HepG2 (cell line): ENCODE data around the gene ANLN. TPM values are rescaled to one million over a fixed set of nuclear protein-coding genes. Genes with fewer than 3 reads are reported as not detected.

Source experiments
- DPF2 ChIP-seq: sonication (generic); formaldehyde crosslinking; IDR thresholded peaks from 2 replicates; pipeline ENCODE4 v1.4.0; 2020; ENCODE audit warnings: mild to moderate bottlenecking, low read depth, missing genetic modification reagents, borderline replicate concordance
- GATAD1 ChIP-seq: IDR thresholded peaks from 2 replicates; pipeline ENCODE4 v1.6.1; 2016; ENCODE audit warnings: missing genetic modification reagents, missing compliant biosample characterization
- HDAC2 ChIP-seq: sonication (generic); formaldehyde crosslinking; IDR thresholded peaks from 2 replicates; pipeline ENCODE4 v1.4.0; 2020; ENCODE audit warnings: missing genetic modification reagents
- HNF1B ChIP-seq: sonication (generic); formaldehyde crosslinking; IDR thresholded peaks from 2 replicates; pipeline ENCODE4 v1.5.1; 2020; ENCODE audit warnings: mild to moderate bottlenecking, moderate library complexity, missing genetic modification reagents
- KMT2B ChIP-seq: IDR thresholded peaks from 2 replicates; pipeline ENCODE4 v1.6.1; 2016; ENCODE audit warnings: missing genetic modification reagents, missing compliant biosample characterization
- PHF8 ChIP-seq: sonication (generic); formaldehyde crosslinking; IDR thresholded peaks from 2 replicates; pipeline ENCODE4 v1.5.0; 2020; ENCODE audit warnings: missing genetic modification reagents
- RCOR2 ChIP-seq: IDR thresholded peaks from 2 replicates; pipeline ENCODE4 v1.6.1; 2016; ENCODE audit warnings: missing biosample characterization, missing genetic modification reagents
- SOX5 ChIP-seq: IDR thresholded peaks from 2 replicates; pipeline ENCODE4 v1.6.1; 2016; ENCODE audit warnings: borderline replicate concordance
- TMF1 ChIP-seq: sonication (generic); formaldehyde crosslinking; IDR thresholded peaks from 2 replicates; pipeline ENCODE4 v1.8.1; 2022; ENCODE audit warnings: low read depth, missing genetic modification reagents
- ZNF331 ChIP-seq: sonication (generic); formaldehyde crosslinking; IDR thresholded peaks from 2 replicates; pipeline ENCODE4 v1.4.0; 2020; ENCODE audit warnings: missing genetic modification reagents
- ZNF552 ChIP-seq: sonication (generic); formaldehyde crosslinking; IDR thresholded peaks from 2 replicates; pipeline ENCODE4 v1.9.0; 2022; ENCODE audit warnings: missing genetic modification reagents, mild to moderate bottlenecking, borderline replicate concordance
- ZNF580 ChIP-seq: IDR thresholded peaks from 2 replicates; pipeline ENCODE4 v1.6.1; 2016; ENCODE audit warnings: low read depth, borderline replicate concordance
- ZSCAN31 ChIP-seq: sonication (generic); formaldehyde crosslinking; IDR thresholded peaks from 2 replicates; pipeline ENCODE4 v1.5.0; 2020; ENCODE audit warnings: low read depth, mild to moderate bottlenecking, missing genetic modification reagents
- polyA plus RNA-seq, 8 experiments: library from polyadenylated mRNA; depleted of rRNA in 3 of 8; stranded (reverse) in 7 of 8; unstranded in 1 of 8; fragments of >200 nt; fragmentation: Illumina TruSeq in 4 of 8; extraction: Trizol in 4 of 8; gene quantifications; 2 replicates each; pipeline versions ENCODE4 v1.2.1 to v1.2.3, GENCODE V29; 2011 to 2016; ENCODE audit warnings: low read depth in 4 of 8, missing spikeins in 1 of 8, mixed read lengths in 1 of 8; ENCODE audit not compliant: insufficient read depth in 1 of 8
- total RNA-seq, 5 experiments: library from RNA; depleted of rRNA; stranded (reverse); fragments of >200 nt; fragmentation: Illumina TruSeq; extraction: Trizol; gene quantifications; 2 replicates each; pipeline ENCODE4 v1.2.3, GENCODE V29; 2016; ENCODE audit warnings: low read depth in 1 of 5
- TF ChIP-seq, protein P1 (sequence below): sonication (generic); formaldehyde crosslinking; conservative IDR thresholded peaks from 2 replicates; pipeline ENCODE4 v1.8.0; 2022; ENCODE audit warnings: mild to moderate bottlenecking, moderate library complexity, missing genetic modification reagents
- TF ChIP-seq, protein P2 (sequence below): IDR thresholded peaks from 2 replicates; pipeline ENCODE4 v1.6.1; 2016; ENCODE audit warnings: low read depth
- TF ChIP-seq, protein P3 (sequence below): sonication (generic); formaldehyde crosslinking; IDR thresholded peaks from 2 replicates; pipeline ENCODE4 v1.5.0; 2020; ENCODE audit warnings: mild to moderate bottlenecking, missing genetic modification reagents
- TF ChIP-seq, protein P4 (sequence below): IDR thresholded peaks from 2 replicates; pipeline ENCODE4 v1.6.1; 2016; ENCODE audit warnings: low read depth, missing genetic modification reagents, missing compliant biosample characterization

The ANLN gene
- total and polyA plus RNA-seq, 2 of the 13 experiments (the other 11 are each of a cell fraction or from before 2014, with no cell fraction given) = 20.0 to 72.0 TPM

GRCh38 chr7:36393826-36394225 is 4.2 kb downstream of the ANLN start (continued):
- TF ChIP-seq, protein P1, sequence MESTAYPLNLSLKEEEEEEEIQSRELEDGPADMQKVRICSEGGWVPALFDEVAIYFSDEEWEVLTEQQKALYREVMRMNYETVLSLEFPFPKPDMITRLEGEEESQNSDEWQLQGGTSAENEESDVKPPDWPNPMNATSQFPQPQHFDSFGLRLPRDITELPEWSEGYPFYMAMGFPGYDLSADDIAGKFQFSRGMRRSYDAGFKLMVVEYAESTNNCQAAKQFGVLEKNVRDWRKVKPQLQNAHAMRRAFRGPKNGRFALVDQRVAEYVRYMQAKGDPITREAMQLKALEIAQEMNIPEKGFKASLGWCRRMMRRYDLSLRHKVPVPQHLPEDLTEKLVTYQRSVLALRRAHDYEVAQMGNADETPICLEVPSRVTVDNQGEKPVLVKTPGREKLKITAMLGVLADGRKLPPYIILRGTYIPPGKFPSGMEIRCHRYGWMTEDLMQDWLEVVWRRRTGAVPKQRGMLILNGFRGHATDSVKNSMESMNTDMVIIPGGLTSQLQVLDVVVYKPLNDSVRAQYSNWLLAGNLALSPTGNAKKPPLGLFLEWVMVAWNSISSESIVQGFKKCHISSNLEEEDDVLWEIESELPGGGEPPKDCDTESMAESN (CRISPR knock-in tag) = 0 out of 2 replicates have a peak, but pooled peaks have one; percentile 47
- 0 out of 2 replicates have a peak, but pooled peaks have one; percentile 53 for TF ChIP-seq ZNF331 (CRISPR knock-in tag)
- TF ChIP-seq GATAD1 = no peak
- TF ChIP-seq ZNF552 (CRISPR knock-in tag) = no peak
- TF ChIP-seq, protein P2, sequence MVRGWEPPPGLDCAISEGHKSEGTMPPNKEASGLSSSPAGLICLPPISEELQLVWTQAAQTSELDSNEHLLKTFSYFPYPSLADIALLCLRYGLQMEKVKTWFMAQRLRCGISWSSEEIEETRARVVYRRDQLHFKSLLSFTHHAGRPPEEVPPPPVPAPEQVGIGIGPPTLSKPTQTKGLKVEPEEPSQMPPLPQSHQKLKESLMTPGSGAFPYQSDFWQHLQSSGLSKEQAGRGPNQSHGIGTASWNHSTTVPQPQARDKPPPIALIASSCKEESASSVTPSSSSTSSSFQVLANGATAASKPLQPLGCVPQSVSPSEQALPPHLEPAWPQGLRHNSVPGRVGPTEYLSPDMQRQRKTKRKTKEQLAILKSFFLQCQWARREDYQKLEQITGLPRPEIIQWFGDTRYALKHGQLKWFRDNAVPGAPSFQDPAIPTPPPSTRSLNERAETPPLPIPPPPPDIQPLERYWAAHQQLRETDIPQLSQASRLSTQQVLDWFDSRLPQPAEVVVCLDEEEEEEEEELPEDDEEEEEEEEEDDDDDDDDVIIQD (CRISPR knock-in tag) = peak; percentile 63
- no peak for TF ChIP-seq HNF1B
- no peak for TF ChIP-seq ZSCAN31
- 0 out of 2 replicates have a peak, but pooled peaks have one; percentile 32 for TF ChIP-seq PHF8 (CRISPR knock-in tag)
- TF ChIP-seq HDAC2 = peak; percentile 69
- TF ChIP-seq ZNF580 (CRISPR knock-in tag) = peak; percentile 32; the same call in 1 of the 2 replicates
- peak; percentile 63; the same call in 1 of the 2 replicates for TF ChIP-seq RCOR2
- peak; percentile 25; the same call in 1 of the 2 replicates for TF ChIP-seq DPF2 (CRISPR knock-in tag)
- TF ChIP-seq TMF1 (CRISPR knock-in tag) = no peak
- TF ChIP-seq, protein P3, sequence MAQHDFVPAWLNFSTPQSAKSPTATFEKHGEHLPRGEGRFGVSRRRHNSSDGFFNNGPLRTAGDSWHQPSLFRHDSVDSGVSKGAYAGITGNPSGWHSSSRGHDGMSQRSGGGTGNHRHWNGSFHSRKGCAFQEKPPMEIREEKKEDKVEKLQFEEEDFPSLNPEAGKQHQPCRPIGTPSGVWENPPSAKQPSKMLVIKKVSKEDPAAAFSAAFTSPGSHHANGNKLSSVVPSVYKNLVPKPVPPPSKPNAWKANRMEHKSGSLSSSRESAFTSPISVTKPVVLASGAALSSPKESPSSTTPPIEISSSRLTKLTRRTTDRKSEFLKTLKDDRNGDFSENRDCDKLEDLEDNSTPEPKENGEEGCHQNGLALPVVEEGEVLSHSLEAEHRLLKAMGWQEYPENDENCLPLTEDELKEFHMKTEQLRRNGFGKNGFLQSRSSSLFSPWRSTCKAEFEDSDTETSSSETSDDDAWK (CRISPR knock-in tag) = no peak
- TF ChIP-seq, protein P4, sequence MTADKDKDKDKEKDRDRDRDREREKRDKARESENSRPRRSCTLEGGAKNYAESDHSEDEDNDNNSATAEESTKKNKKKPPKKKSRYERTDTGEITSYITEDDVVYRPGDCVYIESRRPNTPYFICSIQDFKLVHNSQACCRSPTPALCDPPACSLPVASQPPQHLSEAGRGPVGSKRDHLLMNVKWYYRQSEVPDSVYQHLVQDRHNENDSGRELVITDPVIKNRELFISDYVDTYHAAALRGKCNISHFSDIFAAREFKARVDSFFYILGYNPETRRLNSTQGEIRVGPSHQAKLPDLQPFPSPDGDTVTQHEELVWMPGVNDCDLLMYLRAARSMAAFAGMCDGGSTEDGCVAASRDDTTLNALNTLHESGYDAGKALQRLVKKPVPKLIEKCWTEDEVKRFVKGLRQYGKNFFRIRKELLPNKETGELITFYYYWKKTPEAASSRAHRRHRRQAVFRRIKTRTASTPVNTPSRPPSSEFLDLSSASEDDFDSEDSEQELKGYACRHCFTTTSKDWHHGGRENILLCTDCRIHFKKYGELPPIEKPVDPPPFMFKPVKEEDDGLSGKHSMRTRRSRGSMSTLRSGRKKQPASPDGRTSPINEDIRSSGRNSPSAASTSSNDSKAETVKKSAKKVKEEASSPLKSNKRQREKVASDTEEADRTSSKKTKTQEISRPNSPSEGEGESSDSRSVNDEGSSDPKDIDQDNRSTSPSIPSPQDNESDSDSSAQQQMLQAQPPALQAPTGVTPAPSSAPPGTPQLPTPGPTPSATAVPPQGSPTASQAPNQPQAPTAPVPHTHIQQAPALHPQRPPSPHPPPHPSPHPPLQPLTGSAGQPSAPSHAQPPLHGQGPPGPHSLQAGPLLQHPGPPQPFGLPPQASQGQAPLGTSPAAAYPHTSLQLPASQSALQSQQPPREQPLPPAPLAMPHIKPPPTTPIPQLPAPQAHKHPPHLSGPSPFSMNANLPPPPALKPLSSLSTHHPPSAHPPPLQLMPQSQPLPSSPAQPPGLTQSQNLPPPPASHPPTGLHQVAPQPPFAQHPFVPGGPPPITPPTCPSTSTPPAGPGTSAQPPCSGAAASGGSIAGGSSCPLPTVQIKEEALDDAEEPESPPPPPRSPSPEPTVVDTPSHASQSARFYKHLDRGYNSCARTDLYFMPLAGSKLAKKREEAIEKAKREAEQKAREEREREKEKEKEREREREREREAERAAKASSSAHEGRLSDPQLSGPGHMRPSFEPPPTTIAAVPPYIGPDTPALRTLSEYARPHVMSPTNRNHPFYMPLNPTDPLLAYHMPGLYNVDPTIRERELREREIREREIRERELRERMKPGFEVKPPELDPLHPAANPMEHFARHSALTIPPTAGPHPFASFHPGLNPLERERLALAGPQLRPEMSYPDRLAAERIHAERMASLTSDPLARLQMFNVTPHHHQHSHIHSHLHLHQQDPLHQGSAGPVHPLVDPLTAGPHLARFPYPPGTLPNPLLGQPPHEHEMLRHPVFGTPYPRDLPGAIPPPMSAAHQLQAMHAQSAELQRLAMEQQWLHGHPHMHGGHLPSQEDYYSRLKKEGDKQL (CRISPR knock-in tag) = 0 out of 2 replicates have a peak, but pooled peaks have one; percentile 10
- TF ChIP-seq KMT2B (CRISPR knock-in tag) = peak; percentile 66; the same call in 1 of the 2 replicates
- TF ChIP-seq SOX5 (CRISPR knock-in tag) = peak; percentile 45; the same call in 1 of the 2 replicates
